ENCODE data around the gene PPIP5K1.

GRCh38 chr15:43493703-43494472 lies 96.1 kb downstream of the PPIP5K1 start:
- TF ChIP-seq CTCF (IDR thresholded peaks at IDR 0.05) (no peak), ZFX (IDR thresholded peaks at IDR 0.05; ENCODE audit: borderline replicate concordance) (no peak)
